Activated CD4-positive, alpha-beta T cell treated with anti-CD3 and anti-CD28 coated beads for 1 hour (primary cell): ENCODE results near the gene GHRH.

ENCODE experiments used
- DNase-seq: peaks from one replicate; pipeline ENCODE4 v3.0.0-alpha.2; 2020

The GHRH gene

GRCh38 chr20:37201827-37202162, 59.8 kb downstream of the GHRH start:
- DNase-seq = no peak
